Measurements from ENCODE around the gene CYP2U1. TPM values are rescaled to one million over a fixed set of nuclear protein-coding genes. Genes with fewer than 3 reads are reported as not detected.

Gene CYP2U1
- total and polyA plus RNA-seq, 7 experiments from 2014 or later: 2.8 to 11.4 (median 5.8) TPM

DNA sequence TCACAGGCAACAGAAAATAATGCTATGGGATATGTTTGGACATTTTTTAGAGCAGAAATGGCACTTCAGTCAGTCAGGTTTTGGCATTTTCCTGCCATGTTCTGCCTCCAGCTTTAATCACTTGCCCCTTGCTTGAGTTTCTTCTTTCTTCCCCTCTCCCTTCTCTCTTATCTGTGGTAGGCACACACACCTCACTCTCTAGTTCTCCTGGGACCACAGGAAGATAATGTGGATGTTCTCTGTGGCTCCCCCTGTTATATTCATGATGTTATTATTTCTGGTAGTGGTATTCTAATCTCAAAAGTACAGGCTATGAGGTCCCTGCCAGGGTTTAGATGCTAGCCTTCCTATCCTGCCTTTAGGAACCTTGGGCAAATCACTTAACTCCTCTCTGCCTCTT lies 63.5 kb downstream of the CYP2U1 start:
- intact Hi-C loops (cut with micrococcal nuclease): loop anchor here (10.0 kb wide), 2 partner anchors 1710 to 1820 kb away; partner anchors contain the start of genes CASP6 (in 1 of the 2) and GAR1 (in 1 of the 2)
- Histone ChIP-seq H3K27me3 (ENCODE audit: control insufficient read depth in 2 of 2, insufficient read depth in 2 of 2, low read length in 2 of 2) (no peaks in the 10 kb centered on the region), H3K4me3 (ENCODE audit: low read length) (no peak overlapping the region), H3K36me3 (ENCODE audit: control insufficient read depth in 2 of 3, insufficient read depth in 3 of 3, low read length in 3 of 3) (peaks cover 0 to 2% (median 0%) of the 10 kb centered on the region in 3 experiments), H3K4me1 (ENCODE audit: control insufficient read depth in 2 of 2, insufficient read depth in 2 of 2, low read length in 2 of 2) (peaks cover 0 to 28% of the 10 kb centered on the region in 2 donors), H3K9me3 (ENCODE audit: control insufficient read depth in 2 of 3, low read length in 3 of 3) (no peaks in the 10 kb centered on the region), H3K27ac (ENCODE audit: low read depth, low read length) (no peak overlapping the region)
- no peaks in the 10 kb centered on the region for H3K27me3 Mint-ChIP-seq
- H3K4me3 Mint-ChIP-seq: peak overlapping the region in 1 of 10 donors; percentile 30
- no peak for DNase-seq
- POLR2A ChIA-PET: interaction anchor here (0.6 to 2.1 kb wide), 4 partner anchors 9 to 625 kb away, joined by 3 to 6 read pairs (median 3); partner anchors contain the start of gene RPL34
- no peak overlapping the region for H3K27ac Mint-ChIP-seq
- H3K36me3 Mint-ChIP-seq: peaks cover 7 to 24% (median 21%) of the 10 kb centered on the region in 5 donors
- no peak for ATAC-seq
- peaks cover 39 to 92% (median 82%) of the 10 kb centered on the region in 7 donors for H3K4me1 Mint-ChIP-seq
- CTCF ChIA-PET: no interaction called here
- H3K9me3 Mint-ChIP-seq: no peaks in the 10 kb centered on the region

GRCh38 chr4:107996949-107997788 lies 65.8 kb downstream of the CYP2U1 start:
- Histone ChIP-seq H3K4me1 (ENCODE audit: control insufficient read depth in 2 of 2, insufficient read depth in 2 of 2, low read length in 2 of 2) (peaks cover 0 to 15% of the 10 kb centered on the region in 2 donors), H3K9me3 (ENCODE audit: control insufficient read depth in 2 of 3, low read length in 3 of 3) (no peaks in the 10 kb centered on the region), H3K27me3 (ENCODE audit: control insufficient read depth in 2 of 2, insufficient read depth in 2 of 2, low read length in 2 of 2) (no peaks in the 10 kb centered on the region), H3K27ac (ENCODE audit: low read depth, low read length) (no peak overlapping the region), H3K4me3 (ENCODE audit: low read length) (no peak overlapping the region), H3K36me3 (ENCODE audit: control insufficient read depth in 2 of 3, insufficient read depth in 3 of 3, low read length in 3 of 3) (no peaks in the 10 kb centered on the region)
- intact Hi-C loops (cut with micrococcal nuclease): loop anchor here (10.0 kb wide), 2 partner anchors 1708 to 1818 kb away; partner anchors contain the start of genes CASP6 (in 1 of the 2) and GAR1 (in 1 of the 2)
- Mint-ChIP-seq H3K4me3 (no peak overlapping the region), H3K9me3 (peaks cover 0 to 5% (median 0%) of the 10 kb centered on the region in 11 donors), H3K4me1 (peaks cover 33 to 87% (median 71%) of the 10 kb centered on the region in 7 donors), H3K36me3 (peaks cover 12 to 36% (median 31%) of the 10 kb centered on the region in 5 donors), H3K27ac (no peak overlapping the region), H3K27me3 (no peaks in the 10 kb centered on the region)
- POLR2A ChIA-PET: interaction anchor here (0.6 to 0.7 kb wide), 2 partner anchors 42 to 598 kb away, joined by 3 to 4 read pairs; no protein-coding TSS in a partner anchor
- DNase-seq: no peak
- ATAC-seq: no peak
- CTCF ChIA-PET: no interaction called here

DNA sequence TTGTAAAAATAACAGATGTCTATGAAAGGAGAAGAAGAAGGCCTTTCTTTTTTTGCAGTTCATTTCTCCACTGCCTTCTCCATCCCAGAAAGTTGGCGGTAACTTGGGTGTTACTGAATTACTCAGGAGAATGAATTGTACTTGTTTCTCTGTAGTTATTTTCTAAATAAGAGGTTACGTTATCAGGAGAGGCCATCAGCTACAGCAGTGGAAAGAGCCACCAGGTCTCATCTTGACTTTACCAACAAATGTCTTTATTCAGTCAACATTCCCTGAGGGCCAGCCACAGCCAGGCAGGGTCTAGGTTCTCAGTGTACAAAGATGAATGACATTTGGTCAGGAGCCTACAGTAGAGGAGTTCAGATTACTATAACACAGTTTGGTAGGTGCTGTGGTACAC lies 66.4 kb downstream of the CYP2U1 start:
- intact Hi-C loops (cut with micrococcal nuclease): loop anchor here (10.0 kb wide), 2 partner anchors 1707 to 1817 kb away; partner anchors contain the start of genes CASP6 (in 1 of the 2) and GAR1 (in 1 of the 2)
- H3K4me1 Mint-ChIP-seq: peaks cover 28 to 87% (median 71%) of the 10 kb centered on the region in 7 donors
- ChIA-PET POLR2A (no interaction called here), CTCF (no interaction called here)
- no peak for DNase-seq
- no peaks in the 10 kb centered on the region for H3K27me3 ChIP-seq (ENCODE audit: control insufficient read depth in 2 of 2, insufficient read depth in 2 of 2, low read length in 2 of 2)
- peak overlapping the region in 3 of 9 donors; percentile 23 to 66 (median 43) for H3K27ac Mint-ChIP-seq
- peaks cover 12 to 39% (median 31%) of the 10 kb centered on the region in 5 donors for H3K36me3 Mint-ChIP-seq
- H3K36me3 ChIP-seq (ENCODE audit: control insufficient read depth in 2 of 3, insufficient read depth in 3 of 3, low read length in 3 of 3): no peaks in the 10 kb centered on the region
- ATAC-seq: no peak
- H3K4me3 Mint-ChIP-seq: no peak overlapping the region
- H3K4me1 ChIP-seq (ENCODE audit: control insufficient read depth in 2 of 2, insufficient read depth in 2 of 2, low read length in 2 of 2): peaks cover 0 to 10% of the 10 kb centered on the region in 2 donors
- no peak overlapping the region for H3K27ac ChIP-seq (ENCODE audit: low read depth, low read length)
- no peak overlapping the region for H3K4me3 ChIP-seq (ENCODE audit: low read length)
- H3K9me3 Mint-ChIP-seq: peaks cover 0 to 5% (median 0%) of the 10 kb centered on the region in 11 donors
- no peaks in the 10 kb centered on the region for H3K9me3 ChIP-seq (ENCODE audit: control insufficient read depth in 2 of 3, low read length in 3 of 3)
- H3K27me3 Mint-ChIP-seq: no peaks in the 10 kb centered on the region

GRCh38 chr4:107999932-108000539 lies 68.7 kb downstream of the CYP2U1 start:
- intact Hi-C loops (cut with micrococcal nuclease): loop anchor here (10.0 kb wide), 2 partner anchors 1705 to 1815 kb away; partner anchors contain the start of genes CASP6 (in 1 of the 2) and GAR1 (in 1 of the 2)
- ATAC-seq: no peak
- H3K27ac ChIP-seq (ENCODE audit: low read depth, low read length): no peak overlapping the region
- no peak for DNase-seq
- H3K27ac Mint-ChIP-seq: peak overlapping the region in 1 of 9 donors; percentile 11
- no peak overlapping the region for H3K4me3 Mint-ChIP-seq
- no peaks in the 10 kb centered on the region for H3K9me3 ChIP-seq (ENCODE audit: control insufficient read depth in 2 of 3, low read length in 3 of 3)
- CTCF ChIA-PET: no interaction called here
- H3K4me1 ChIP-seq (ENCODE audit: control insufficient read depth in 2 of 2, insufficient read depth in 2 of 2, low read length in 2 of 2): peaks cover 0 to 18% of the 10 kb centered on the region in 2 donors
- no peaks in the 10 kb centered on the region for H3K27me3 ChIP-seq (ENCODE audit: control insufficient read depth in 2 of 2, insufficient read depth in 2 of 2, low read length in 2 of 2)
- POLR2A ChIA-PET: no interaction called here
- H3K36me3 Mint-ChIP-seq: peaks cover 12 to 48% (median 31%) of the 10 kb centered on the region in 5 donors
- no peaks in the 10 kb centered on the region for H3K27me3 Mint-ChIP-seq
- no peak overlapping the region for H3K4me3 ChIP-seq (ENCODE audit: low read length)
- H3K36me3 ChIP-seq (ENCODE audit: control insufficient read depth in 2 of 3, insufficient read depth in 3 of 3, low read length in 3 of 3): no peaks in the 10 kb centered on the region
- H3K4me1 Mint-ChIP-seq: peaks cover 14 to 87% (median 71%) of the 10 kb centered on the region in 7 donors
- peaks cover 0 to 5% (median 0%) of the 10 kb centered on the region in 11 donors for H3K9me3 Mint-ChIP-seq

DNA sequence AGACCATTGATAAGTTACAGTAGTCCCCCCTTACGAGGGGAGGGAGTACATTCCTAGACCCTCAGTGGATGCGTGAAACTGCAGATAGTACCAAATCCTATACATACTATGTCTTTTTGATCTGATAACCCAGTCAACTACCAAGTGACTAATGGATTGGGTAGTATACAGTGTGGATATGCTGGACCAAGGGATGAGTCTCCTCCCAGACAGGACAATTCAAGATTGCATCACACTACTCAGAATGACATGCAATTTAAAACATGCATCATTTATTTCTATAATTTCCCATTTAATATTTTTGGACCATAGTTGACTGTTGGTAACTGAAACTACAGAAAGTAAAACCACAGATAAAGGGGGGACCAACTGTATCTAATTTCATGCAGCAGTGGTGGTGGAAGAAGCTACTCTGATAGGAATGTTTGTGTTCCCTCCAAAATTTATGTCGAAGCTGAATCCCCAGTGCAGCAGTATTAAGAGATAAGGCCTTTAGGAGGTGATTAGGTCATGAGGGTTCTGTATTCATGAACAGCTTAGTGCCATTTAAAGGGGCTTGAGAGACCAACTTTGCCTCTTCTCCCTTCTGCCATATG lies 70.3 kb downstream of the CYP2U1 start:
- ChIA-PET CTCF (no interaction called here), POLR2A (no interaction called here)
- peaks cover 0 to 27% of the 10 kb centered on the region in 2 donors for H3K4me1 ChIP-seq (ENCODE audit: control insufficient read depth in 2 of 2, insufficient read depth in 2 of 2, low read length in 2 of 2)
- ATAC-seq (no peak), DNase-seq (no peak)
- H3K27ac Mint-ChIP-seq: peak overlapping the region in 1 of 9 donors; percentile 8
- no peaks in the 10 kb centered on the region for H3K36me3 ChIP-seq (ENCODE audit: control insufficient read depth in 2 of 3, insufficient read depth in 3 of 3, low read length in 3 of 3)
- intact Hi-C loops (cut with micrococcal nuclease): no loop called here
- no peak overlapping the region for H3K27ac ChIP-seq (ENCODE audit: low read depth, low read length)
- H3K27me3 ChIP-seq (ENCODE audit: control insufficient read depth in 2 of 2, insufficient read depth in 2 of 2, low read length in 2 of 2): no peaks in the 10 kb centered on the region
- H3K4me3 Mint-ChIP-seq: no peak overlapping the region
- H3K4me1 Mint-ChIP-seq: peaks cover 14 to 91% (median 74%) of the 10 kb centered on the region in 7 donors
- H3K27me3 Mint-ChIP-seq: no peaks in the 10 kb centered on the region
- H3K4me3 ChIP-seq (ENCODE audit: low read length): no peak overlapping the region
- H3K9me3 ChIP-seq (ENCODE audit: control insufficient read depth in 2 of 3, low read length in 3 of 3): no peaks in the 10 kb centered on the region
- peaks cover 0 to 5% (median 0%) of the 10 kb centered on the region in 11 donors for H3K9me3 Mint-ChIP-seq
- peaks cover 5 to 41% (median 21%) of the 10 kb centered on the region in 5 donors for H3K36me3 Mint-ChIP-seq
